ENCODE measurements around the gene PLCD1. TPM values are rescaled to one million over a fixed set of nuclear protein-coding genes. Genes with fewer than 3 reads are reported as not detected.

The PLCD1 gene
- total RNA-seq, 2 donors from 2014 or later = 8.7 to 15.5 TPM

- Histone ChIP-seq H3K27ac (peak overlapping the region in 1 of 2 donors; percentile 41), H3K4me1 (peaks cover 0 to 26% of the 10 kb centered on the region in 2 donors), H3K36me3 (no peaks in the 10 kb centered on the region), H3K9me3 (no peaks in the 10 kb centered on the region), H3K27me3 (no peaks in the 10 kb centered on the region), H3K4me3 (no peak overlapping the region)
- no peak for TF ChIP-seq CTCF (IDR thresholded peaks at IDR 0.05)
- DNase-seq (ENCODE audit: low spot score) = peak; percentile 75
Measured at GRCh38 chr3:37968813-37969595, 60.4 kb downstream of the PLCD1 start.

- Histone ChIP-seq H3K4me1 (peaks cover 0 to 26% of the 10 kb centered on the region in 2 donors), H3K27me3 (no peaks in the 10 kb centered on the region), H3K36me3 (no peaks in the 10 kb centered on the region), H3K27ac (peak overlapping the region in 1 of 2 donors; percentile 41), H3K9me3 (no peaks in the 10 kb centered on the region), H3K4me3 (no peak overlapping the region)
- no peak for TF ChIP-seq CTCF (IDR thresholded peaks at IDR 0.05)
- no peak for DNase-seq (ENCODE audit: low spot score)
Measured at GRCh38 chr3:37968199-37968598, 61.2 kb downstream of the PLCD1 start.

- Histone ChIP-seq H3K4me1 (peaks cover 0 to 26% of the 10 kb centered on the region in 2 donors), H3K9me3 (no peaks in the 10 kb centered on the region), H3K4me3 (no peak overlapping the region), H3K36me3 (no peaks in the 10 kb centered on the region), H3K27me3 (no peaks in the 10 kb centered on the region), H3K27ac (no peak overlapping the region)
- DNase-seq (ENCODE audit: low spot score) = peak; percentile 75
- TF ChIP-seq CTCF (IDR thresholded peaks at IDR 0.05) = peak; percentile 74 to 88
Measured at GRCh38 chr3:37967260-37967881, 62.1 kb downstream of the PLCD1 start.

DNA sequence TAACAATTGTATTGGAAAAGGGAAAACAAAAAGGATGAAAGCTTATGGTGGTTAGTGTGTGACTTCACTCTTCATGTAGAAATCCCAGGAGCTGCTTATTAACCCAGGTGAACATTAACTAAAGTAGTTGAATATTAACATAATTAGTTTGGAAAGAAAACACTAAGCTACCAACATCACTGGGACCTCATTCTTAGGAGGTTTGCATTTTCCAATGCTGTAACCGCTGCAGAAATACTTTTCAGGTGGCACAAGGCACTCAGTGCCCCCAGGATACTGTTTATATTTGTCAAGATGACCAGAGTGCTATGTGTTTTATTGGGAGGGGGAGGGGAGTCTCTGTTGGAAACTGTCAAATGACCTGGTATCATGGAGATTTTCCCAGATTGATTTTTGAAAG is 64.7 kb downstream of the PLCD1 start:
- no peaks in the 10 kb centered on the region for H3K27me3 ChIP-seq
- DNase-seq (ENCODE audit: low spot score) = no peak
- TF ChIP-seq CTCF (IDR thresholded peaks at IDR 0.05) = no peak
- no peaks in the 10 kb centered on the region for H3K36me3 ChIP-seq
- H3K4me3 ChIP-seq = no peak overlapping the region
- H3K4me1 ChIP-seq = peaks cover 0 to 32% of the 10 kb centered on the region in 2 donors
- H3K9me3 ChIP-seq = no peaks in the 10 kb centered on the region
- H3K27ac ChIP-seq = no peak overlapping the region

- no peak overlapping the region for H3K27ac ChIP-seq
- no peaks in the 10 kb centered on the region for H3K9me3 ChIP-seq
- H3K36me3 ChIP-seq = no peaks in the 10 kb centered on the region
- DNase-seq (ENCODE audit: low spot score) = no peak
- peaks cover 0 to 26% of the 10 kb centered on the region in 2 donors for H3K4me1 ChIP-seq
- TF ChIP-seq CTCF (IDR thresholded peaks at IDR 0.05) = no peak
- H3K4me3 ChIP-seq = no peak overlapping the region
- H3K27me3 ChIP-seq = no peaks in the 10 kb centered on the region
Measured at GRCh38 chr3:37964146-37964545, 65.3 kb downstream of the PLCD1 start.
